GM12801 (cell line): ENCODE results near the gene EFCAB8.

Experiments
- TF ChIP-seq, protein P1 (sequence below): IDR thresholded peaks from one replicate; pipeline ENCODE4 v1.5.1; 2011; ENCODE audit warnings: control low read depth; ENCODE audit not compliant: insufficient read length; ENCODE audit errors: extremely low read depth

The EFCAB8 gene

DNA sequence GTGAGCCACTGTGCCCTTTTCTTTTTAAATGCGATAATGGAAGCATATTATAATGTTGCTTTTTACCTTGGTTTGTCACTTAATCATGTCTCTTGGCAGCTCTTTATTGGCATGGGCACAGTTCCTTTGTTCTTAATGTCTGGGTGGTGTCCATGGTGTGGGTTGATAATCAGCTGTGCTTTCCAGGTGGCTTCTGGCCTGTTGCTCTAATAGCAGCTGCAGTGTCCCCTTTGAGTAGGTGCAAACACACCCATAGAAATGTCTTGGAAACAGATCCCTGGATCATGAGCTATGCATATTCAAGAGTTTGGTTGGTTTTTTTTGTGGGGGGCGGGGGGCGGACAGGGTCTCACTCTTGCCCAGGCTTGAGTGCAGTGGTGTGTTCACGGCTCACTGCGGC lies 29.9 kb downstream of the EFCAB8 start:
- TF ChIP-seq, protein P1, sequence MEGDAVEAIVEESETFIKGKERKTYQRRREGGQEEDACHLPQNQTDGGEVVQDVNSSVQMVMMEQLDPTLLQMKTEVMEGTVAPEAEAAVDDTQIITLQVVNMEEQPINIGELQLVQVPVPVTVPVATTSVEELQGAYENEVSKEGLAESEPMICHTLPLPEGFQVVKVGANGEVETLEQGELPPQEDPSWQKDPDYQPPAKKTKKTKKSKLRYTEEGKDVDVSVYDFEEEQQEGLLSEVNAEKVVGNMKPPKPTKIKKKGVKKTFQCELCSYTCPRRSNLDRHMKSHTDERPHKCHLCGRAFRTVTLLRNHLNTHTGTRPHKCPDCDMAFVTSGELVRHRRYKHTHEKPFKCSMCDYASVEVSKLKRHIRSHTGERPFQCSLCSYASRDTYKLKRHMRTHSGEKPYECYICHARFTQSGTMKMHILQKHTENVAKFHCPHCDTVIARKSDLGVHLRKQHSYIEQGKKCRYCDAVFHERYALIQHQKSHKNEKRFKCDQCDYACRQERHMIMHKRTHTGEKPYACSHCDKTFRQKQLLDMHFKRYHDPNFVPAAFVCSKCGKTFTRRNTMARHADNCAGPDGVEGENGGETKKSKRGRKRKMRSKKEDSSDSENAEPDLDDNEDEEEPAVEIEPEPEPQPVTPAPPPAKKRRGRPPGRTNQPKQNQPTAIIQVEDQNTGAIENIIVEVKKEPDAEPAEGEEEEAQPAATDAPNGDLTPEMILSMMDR: no peak

DNA sequence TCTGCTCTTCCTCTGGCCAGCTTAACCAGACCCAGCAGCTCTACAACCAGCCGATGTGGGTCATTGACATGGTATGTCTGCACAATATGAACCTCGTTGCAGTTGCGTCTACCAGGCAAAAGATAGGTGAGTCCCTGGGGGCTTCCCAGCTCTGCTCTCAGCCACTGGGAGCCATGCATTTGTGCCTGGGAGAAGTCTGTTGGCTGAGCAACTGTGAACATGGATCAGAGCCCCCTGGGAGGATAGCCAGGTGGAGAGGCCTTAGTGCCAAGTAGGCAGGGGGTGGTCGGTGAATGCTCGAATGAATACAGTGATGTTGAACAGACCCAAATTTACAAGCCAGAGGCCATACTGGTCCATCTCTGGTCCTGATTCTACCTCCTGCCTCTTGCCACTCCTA lies 30.6 kb downstream of the EFCAB8 start:
- TF ChIP-seq, protein P1: no peak

DNA sequence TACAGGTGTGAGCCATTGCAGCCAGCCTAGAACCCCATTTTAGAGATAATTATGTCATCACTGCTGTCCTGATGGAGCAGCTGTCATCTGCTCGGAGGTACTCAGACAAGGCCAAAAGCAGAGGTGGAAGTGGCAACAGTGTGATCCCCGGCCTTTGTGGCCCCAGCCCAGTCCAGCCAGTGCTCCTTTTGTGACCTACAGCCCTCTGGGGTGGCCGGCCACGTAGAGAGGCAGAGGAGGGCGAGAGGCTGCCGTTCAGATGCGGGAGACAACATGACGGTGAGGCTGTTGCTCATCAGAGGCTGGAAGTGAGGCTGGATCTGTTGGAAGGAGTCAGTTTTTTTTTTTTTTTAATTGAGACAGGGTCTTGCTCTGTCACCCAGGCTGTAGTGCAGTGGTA lies 32.8 kb downstream of the EFCAB8 start:
- TF ChIP-seq, protein P1: no peak

- TF ChIP-seq, protein P1: no peak
These were observed 33.4 kb downstream of the EFCAB8 start for GRCh38 chr20:32891926-32892660.

DNA sequence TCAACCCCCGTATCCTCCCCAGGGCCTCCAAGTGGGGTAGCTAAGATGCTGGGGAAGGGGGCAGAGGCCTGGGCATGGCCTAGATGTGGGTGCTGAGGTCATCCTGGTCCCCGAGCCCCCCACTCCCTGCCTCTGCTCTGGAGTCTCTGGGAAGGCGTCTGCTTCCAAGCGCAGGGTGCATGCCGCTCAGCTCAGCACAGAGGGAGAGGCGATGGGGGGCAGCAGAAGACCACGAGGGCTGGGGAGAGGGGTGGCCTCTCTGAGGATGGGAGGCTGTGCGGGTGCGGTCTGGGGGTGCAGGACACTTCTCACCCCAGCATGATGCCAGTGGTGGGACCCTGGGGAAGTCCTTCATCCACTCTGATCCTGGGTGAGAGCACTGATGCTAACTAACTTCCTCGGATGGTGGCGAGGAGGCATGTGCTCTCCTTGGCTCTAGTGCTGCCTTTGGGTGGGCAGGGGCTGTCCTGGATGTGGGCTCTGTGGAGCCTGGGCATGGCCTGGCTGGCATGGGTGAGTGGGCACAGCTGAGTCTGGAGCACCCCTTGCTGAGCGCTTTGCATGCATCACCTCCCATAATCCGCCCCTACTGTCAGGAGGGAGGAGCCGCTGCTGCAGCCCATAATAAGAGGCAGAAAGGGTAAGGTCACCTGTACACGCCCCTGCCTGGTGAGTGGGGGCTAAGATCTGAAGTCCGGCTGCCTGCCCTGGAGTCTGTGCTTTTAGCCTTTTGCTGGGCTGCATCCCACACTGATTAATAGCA lies 34.7 kb downstream of the EFCAB8 start:
- TF ChIP-seq, protein P1: no peak

DNA sequence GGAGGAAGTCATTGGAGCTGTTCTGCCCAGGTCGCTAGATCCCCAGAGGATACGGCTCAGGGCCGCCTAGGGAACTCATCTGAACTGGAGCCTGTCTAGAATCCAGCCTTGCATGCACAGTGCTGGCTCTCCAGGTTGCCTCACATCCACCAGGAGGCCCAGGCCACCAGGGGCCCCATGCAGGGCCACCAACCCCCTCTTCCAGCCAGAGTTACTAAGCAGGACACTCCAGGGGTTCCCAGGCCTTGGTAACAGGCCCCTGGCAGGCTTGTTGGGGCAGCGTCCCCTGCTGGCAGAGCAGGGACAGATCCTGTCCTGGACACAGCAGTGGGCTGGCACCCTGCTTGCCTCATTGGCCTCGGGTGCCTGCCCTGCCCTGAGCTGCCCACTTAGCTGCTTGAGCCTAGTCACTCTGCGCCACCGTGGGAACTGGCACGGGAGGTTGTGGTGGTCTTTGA lies 35.3 kb downstream of the EFCAB8 start:
- TF ChIP-seq, protein P1: no peak

GRCh38 chr20:32894711-32895355 lies 36.1 kb downstream of the EFCAB8 start:
- TF ChIP-seq, protein P1: no peak
